Right atrium auricular region (tissue), 2 donors: ENCODE results near the gene MFSD11. TPM values are rescaled to one million over a fixed set of nuclear protein-coding genes. Genes with fewer than 3 reads are reported as not detected.

Experiments
- DNase-seq: peaks from one replicate; pipeline ENCODE4 v3.0.0-alpha.2; 2019; ENCODE audit warnings: low spot score
- H3K27ac ChIP-seq, 2 donors: fragments of 200-600 bp; sonication (generic); 1 replicate in 1 of 2; 2 replicates in 1 of 2; pipeline ENCODE4 v1.5.1; 2016 to 2019
- H3K27me3 ChIP-seq, 2 donors: fragments of 200-600 bp; sonication (generic); one replicate each; pipeline versions ENCODE4 v1.5.1 to v1.6.0; 2017 to 2019
- H3K36me3 ChIP-seq: fragments of 200-600 bp; sonication (generic); one replicate; pipeline ENCODE4 v1.5.1; 2016
- H3K4me1 ChIP-seq, 2 donors: fragments of 200-600 bp; sonication (generic); one replicate each; pipeline versions ENCODE4 v1.5.1 to v1.6.0; 2017 to 2019
- H3K4me3 ChIP-seq, 2 donors: fragments of 200-600 bp; sonication (generic); 1 replicate in 1 of 2; 2 replicates in 1 of 2; pipeline ENCODE4 v1.5.1; 2017 to 2019; ENCODE audit warnings: mild to moderate bottlenecking in 1 of 2, moderate library complexity in 1 of 2
- H3K9me3 ChIP-seq, 2 donors: fragments of 200-600 bp; sonication (generic); one replicate each; pipeline ENCODE4 v1.5.1; 2019
- CTCF ChIP-seq, 2 donors: fragments of 200-600 bp; sonication (generic); IDR thresholded peaks; one replicate each; pipeline ENCODE4 v1.5.1; 2019; ENCODE audit warnings: antibody characterized with exemption in 2 of 2
- total RNA-seq, 2 donors: library from RNA; depleted of rRNA; stranded (reverse); fragments of >200 nt; gene quantifications; one replicate each; pipeline ENCODE4 v1.1.0, GENCODE V29; 2016

Gene MFSD11
- total RNA-seq, 2 donors from 2014 or later, result 24.8 to 29.3 TPM

GRCh38 chr17:76732734-76733617, 4.9 kb upstream of the MFSD11 start:
- Histone ChIP-seq H3K27me3 (no peaks in the 10 kb centered on the region), H3K36me3 (peaks cover 56% of the 10 kb centered on the region), H3K27ac (peak overlapping the region in 1 of 2 donors; percentile 21), H3K9me3 (no peaks in the 10 kb centered on the region), H3K4me3 (no peak overlapping the region), H3K4me1 (peaks cover 0 to 46% of the 10 kb centered on the region in 2 donors)
- TF ChIP-seq CTCF (IDR thresholded peaks at IDR 0.05), result no peak
- DNase-seq, result no peak

- no peak overlapping the region for H3K27ac ChIP-seq
- H3K36me3 ChIP-seq, result peaks cover 56% of the 10 kb centered on the region
- H3K27me3 ChIP-seq, result no peaks in the 10 kb centered on the region
- TF ChIP-seq CTCF (IDR thresholded peaks at IDR 0.05), result no peak
- DNase-seq, result no peak
- peaks cover 0 to 49% of the 10 kb centered on the region in 2 donors for H3K4me1 ChIP-seq
- no peak overlapping the region for H3K4me3 ChIP-seq
- H3K9me3 ChIP-seq, result no peaks in the 10 kb centered on the region
These were observed 4.3 kb upstream of the MFSD11 start for GRCh38 chr17:76733618-76733957.

GRCh38 chr17:76734080-76734840, 3.7 kb upstream of the MFSD11 start:
- Histone ChIP-seq H3K27ac (peak overlapping the region in 1 of 2 donors; percentile 100), H3K4me1 (peaks cover 0 to 54% of the 10 kb centered on the region in 2 donors), H3K9me3 (no peaks in the 10 kb centered on the region), H3K4me3 (peak overlapping the region in 1 of 2 donors; percentile 96), H3K36me3 (peaks cover 56% of the 10 kb centered on the region), H3K27me3 (no peaks in the 10 kb centered on the region)
- no peak for TF ChIP-seq CTCF (IDR thresholded peaks at IDR 0.05)
- no peak for DNase-seq

GRCh38 chr17:76735006-76735405, 2.9 kb upstream of the MFSD11 start:
- peaks cover 0 to 57% of the 10 kb centered on the region in 2 donors for H3K4me1 ChIP-seq
- H3K36me3 ChIP-seq, result peaks cover 56% of the 10 kb centered on the region
- DNase-seq, result no peak
- TF ChIP-seq CTCF (IDR thresholded peaks at IDR 0.05), result no peak
- H3K9me3 ChIP-seq, result no peaks in the 10 kb centered on the region
- H3K27me3 ChIP-seq, result no peaks in the 10 kb centered on the region
- H3K27ac ChIP-seq, result peak overlapping the region in 1 of 2 donors; percentile 100
- peak overlapping the region; percentile 96 to 97 for H3K4me3 ChIP-seq

- no peak for TF ChIP-seq CTCF (IDR thresholded peaks at IDR 0.05)
- Histone ChIP-seq H3K9me3 (no peaks in the 10 kb centered on the region), H3K4me1 (peaks cover 0 to 57% of the 10 kb centered on the region in 2 donors), H3K27me3 (no peaks in the 10 kb centered on the region), H3K36me3 (peaks cover 52% of the 10 kb centered on the region), H3K4me3 (peak overlapping the region; percentile 96 to 97), H3K27ac (peak overlapping the region; percentile 99 to 100)
- no peak for DNase-seq
These were observed 2.2 kb upstream of the MFSD11 start for GRCh38 chr17:76735586-76736348.
